Measurements from ENCODE around the gene AKAP13. TPM values are rescaled to one million over a fixed set of nuclear protein-coding genes. Genes with fewer than 3 reads are reported as not detected.

The AKAP13 gene
- total and polyA plus RNA-seq, 2 of the 8 experiments (the other 6 are each of a cell fraction or from before 2014, with no cell fraction given): 14.0 to 46.2 TPM

DNA sequence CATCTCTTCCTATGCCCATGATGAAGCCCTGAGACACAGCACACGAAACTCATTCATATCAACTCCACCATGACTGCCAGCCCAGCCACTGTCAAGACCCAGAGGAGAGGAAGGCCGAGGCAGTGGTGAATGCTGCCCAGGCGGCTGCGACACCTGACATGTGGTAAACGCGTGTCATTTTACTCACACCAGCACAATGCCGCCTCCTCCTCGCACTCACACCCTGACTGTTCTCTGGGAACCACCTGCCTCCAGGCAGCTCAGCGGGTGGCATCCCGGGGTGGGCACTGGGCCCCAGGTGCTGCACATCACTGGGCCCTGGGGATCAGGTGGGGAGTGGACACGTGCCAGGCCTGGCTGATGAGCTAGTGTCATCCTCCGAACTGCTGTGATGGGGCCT is 392.8 kb downstream of the AKAP13 start:
- no peak overlapping the region for H4K5ac ChIP-seq (ENCODE audit: insufficient read length, low read depth, low read length)
- no peak overlapping the region for H2BK20ac ChIP-seq (ENCODE audit: low read length)
- WGBS, 2 experiments (ENCODE audit: extremely low coverage in 1 of 2, insufficient coverage in 1 of 2, insufficient read length in 1 of 2, insufficient replicate concordance in 2 of 2, low coverage in 1 of 2, low lambda C conversion rate in 2 of 2, missing lambda C conversion rate in 1 of 2): 93% methylated on average over 12 of the region's 12 CpGs; no CpG with 5 or more reads in 1 of the 2 experiments
- H3K36me3 ChIP-seq (ENCODE audit: control insufficient read depth in 2 of 4, insufficient read depth in 4 of 4, low read length in 3 of 4): peaks cover 3 to 8% (median 4%) of the 10 kb centered on the region in 4 experiments; a peak in 5 of 8 replicates
- no peak overlapping the region for H3K23ac ChIP-seq (ENCODE audit: insufficient read length)
- no peak overlapping the region for H4K8ac ChIP-seq (ENCODE audit: extremely low read depth, insufficient read depth, low read length)
- peaks cover 0 to 7% (median 0%) of the 10 kb centered on the region in 4 experiments; a peak in 1 of 7 replicates for H3K4me1 ChIP-seq (replicated peaks in 1 of 4; ENCODE audit: control insufficient read depth in 3 of 4, insufficient read depth in 4 of 4, low read length in 3 of 4)
- H2BK15ac ChIP-seq (ENCODE audit: low read length): no peak overlapping the region
- H3K4me2 ChIP-seq (ENCODE audit: insufficient read depth in 1 of 2, low read depth in 2 of 2, low read length in 2 of 2): no peak overlapping the region
- no peak overlapping the region for H2AFZ ChIP-seq (ENCODE audit: low read length)
- H4K91ac ChIP-seq (replicated peaks; ENCODE audit: insufficient read length, low read length): no peak overlapping the region
- H2AK5ac ChIP-seq (ENCODE audit: low read depth, low read length): no peak overlapping the region
- H3K9ac ChIP-seq (replicated peaks in 1 of 4; ENCODE audit: extremely low read depth in 1 of 4, low read depth in 3 of 4, low read length in 3 of 4): no peak overlapping the region
- H4K20me1 ChIP-seq (replicated peaks in 1 of 2; ENCODE audit: control insufficient read depth in 1 of 2, insufficient read depth in 2 of 2, low read length in 2 of 2): peaks cover 18 to 38% of the 10 kb centered on the region in 2 experiments
- H3K23me2 ChIP-seq (ENCODE audit: low read depth, low read length): no peaks in the 10 kb centered on the region
- H3K27me3 ChIP-seq (replicated peaks in 1 of 4; ENCODE audit: control insufficient read depth in 3 of 4, extremely low read depth in 1 of 4, insufficient read depth in 3 of 4, low read length in 3 of 4): no peaks in the 10 kb centered on the region
- H3K79me1 ChIP-seq (ENCODE audit: low read depth, low read length): peaks cover 45% of the 10 kb centered on the region
- no peak for TF ChIP-seq TAF1 (IDR thresholded peaks at IDR 0.05; ENCODE audit: low read depth, low read length)
- no peak for TF ChIP-seq TEAD4 (IDR thresholded peaks at IDR 0.05; ENCODE audit: low read depth, low read length)
- no peak for TF ChIP-seq CHD2 (IDR thresholded peaks at IDR 0.05; ENCODE audit: low read length)
- TF ChIP-seq FOSL1 (IDR thresholded peaks at IDR 0.05; ENCODE audit: insufficient read depth, low read depth, low read length): no peak
- TF ChIP-seq GABPA (IDR thresholded peaks at IDR 0.05; ENCODE audit: borderline replicate concordance, insufficient read depth, low read length): no peak
- no peak for TF ChIP-seq KDM1A (IDR thresholded peaks at IDR 0.05; ENCODE audit: borderline replicate concordance, low read length)
- no peak for TF ChIP-seq SRF (IDR thresholded peaks at IDR 0.05; ENCODE audit: low read depth, low read length)
- no peak for TF ChIP-seq MAFK (IDR thresholded peaks at IDR 0.05; ENCODE audit: low read depth, low read length)
- no peak overlapping the region; the same call in 1 of the 2 replicates for H2BK5ac ChIP-seq (ENCODE audit: low read depth, low read length)
- H3K18ac ChIP-seq (ENCODE audit: extremely low read depth, low read length): no peak overlapping the region
- no peak overlapping the region for H2BK12ac ChIP-seq (ENCODE audit: low read depth, low read length)
- H3K14ac ChIP-seq (ENCODE audit: insufficient read length): no peak overlapping the region
- no peak for FAIRE-seq
- ChIA-PET POLR2A (ENCODE audit: partially characterized antibody) (no interaction called here), CTCF (ENCODE audit: partially characterized antibody) (interaction anchor here (0.6 to 2.2 kb wide), 2 partner anchors 11 to 43 kb away, joined by 4 to 6 read pairs; no protein-coding TSS in a partner anchor)
- DNase-seq (ENCODE audit: low read depth in 1 of 2, low spot score in 2 of 2): no peak
- H3K4me3 ChIP-seq (ENCODE audit: extremely low read depth in 1 of 4, insufficient read depth in 2 of 4, low read depth in 3 of 4, low read length in 4 of 4): no peak overlapping the region
- H3K56ac ChIP-seq (replicated peaks; ENCODE audit: insufficient read length, low read depth, low read length): no peak overlapping the region
- H3K27ac ChIP-seq (ENCODE audit: low read depth, low read length): no peak overlapping the region
- no peaks in the 10 kb centered on the region; a peak in 1 of 4 replicates for H3K9me3 ChIP-seq (ENCODE audit: insufficient read depth in 2 of 2, low read depth in 1 of 2, low read length in 1 of 2)
- H2BK120ac ChIP-seq (replicated peaks; ENCODE audit: low read depth, low read length): no peak overlapping the region
- H3K4ac ChIP-seq (replicated peaks; ENCODE audit: insufficient read length, low read depth, low read length): no peak overlapping the region
- H3K79me2 ChIP-seq (ENCODE audit: control insufficient read depth in 1 of 2, insufficient read depth in 2 of 2, low read length in 2 of 2): peaks cover 3 to 92% of the 10 kb centered on the region in 2 experiments

All from H1 (cell line).